Mesenteric fat pad (tissue), 1 donor: ENCODE results near the gene OS9. TPM values are rescaled to one million over a fixed set of nuclear protein-coding genes. Genes with fewer than 3 reads are reported as not detected.
A peak's percentile ranks its signal among the peaks of the same experiment; 100 is the strongest.

Experiments
- DNase-seq: peaks from one replicate; pipeline ENCODE4 v3.0.0-alpha.2; 2020; ENCODE audit warnings: low spot score
- total RNA-seq: library from RNA; stranded (reverse); fragmentation: NEBNext Ultra II Directional; extraction: Animal tissue kit (Norgen Biotek cat#: 25700); gene quantifications from one replicate; pipeline ENCODE4 v1.2.1, GENCODE V29; 2021
- donor health status: DM: yes; HTN: yes; CAD: no.

The OS9 gene
- total RNA-seq, 1 donor from 2014 or later, result 251 TPM

- DNase-seq, result peak; percentile 99
Observed at GRCh38 chr12:57751788-57752667, 58.1 kb downstream of the OS9 start, which contains the start of gene CDK4. TSS of gene CDK4 (minus strand) at chr12:57752310. CDS start at chr12:57751717, 593 bp downstream.

GRCh38 chr12:57752668-57753000, 58.7 kb downstream of the OS9 start:
- DNase-seq, result no peak

- no peak for DNase-seq
Observed at GRCh38 chr12:57753756-57754337, 59.9 kb downstream of the OS9 start.

GRCh38 chr12:57754411-57755193, 60.7 kb downstream of the OS9 start, which contains the start of gene MARCHF9:
TSS of gene MARCHF9 (plus strand) at chr12:57755103. CDS start at chr12:57755529, 426 bp downstream.
- DNase-seq, result no peak

GRCh38 chr12:57755194-57755453, 61.2 kb downstream of the OS9 start:
- DNase-seq, result no peak

GRCh38 chr12:57755454-57756372, 61.8 kb downstream of the OS9 start:
- DNase-seq, result no peak

- DNase-seq, result no peak
Observed at GRCh38 chr12:57756406-57757341, 62.7 kb downstream of the OS9 start.

- no peak for DNase-seq
Observed at GRCh38 chr12:57757771-57758170, 63.8 kb downstream of the OS9 start.

GRCh38 chr12:57758552-57759359, 64.8 kb downstream of the OS9 start:
- DNase-seq, result no peak

GRCh38 chr12:57759360-57759980, 65.5 kb downstream of the OS9 start:
- DNase-seq, result no peak

- no peak for DNase-seq
Observed at GRCh38 chr12:57760347-57760982, 66.5 kb downstream of the OS9 start.

GRCh38 chr12:57761391-57761998, 67.6 kb downstream of the OS9 start:
- no peak for DNase-seq

- no peak for DNase-seq
Observed at GRCh38 chr12:57762463-57762862, 68.5 kb downstream of the OS9 start.

GRCh38 chr12:57763881-57764661, 70.1 kb downstream of the OS9 start:
- no peak for DNase-seq

- DNase-seq, result no peak
Observed at GRCh38 chr12:57764662-57765002, 70.7 kb downstream of the OS9 start.

GRCh38 chr12:57765003-57765697, 71.2 kb downstream of the OS9 start:
- no peak for DNase-seq
